Coronary artery (tissue), 2 donors: ENCODE results near the gene MISP3.

ENCODE experiments used
- DNase-seq: peaks from one replicate; pipeline ENCODE4 v3.0.0-alpha.2; 2017; ENCODE audit warnings: low spot score
- H3K27ac ChIP-seq, 2 donors: fragments of 200-600 bp; sonication (generic); one replicate each; pipeline ENCODE4 v1.5.1; 2016 to 2019
- H3K4me3 ChIP-seq: fragments of 200-600 bp; sonication (generic); 2 replicates; pipeline ENCODE4 v1.5.1; 2016; ENCODE audit warnings: mild to moderate bottlenecking, moderate library complexity
- CTCF ChIP-seq: fragments of 200-600 bp; sonication (generic); IDR thresholded peaks from one replicate; pipeline ENCODE4 v1.5.1; 2019; ENCODE audit warnings: antibody characterized with exemption

Gene MISP3

GRCh38 chr19:14096272-14096992, 23.8 kb downstream of the MISP3 start:
- DNase-seq, result no peak
- no peak for TF ChIP-seq CTCF
- H3K4me3 ChIP-seq, result no peak overlapping the region
- no peak overlapping the region for H3K27ac ChIP-seq

- H3K4me3 ChIP-seq, result no peak overlapping the region
- no peak for TF ChIP-seq CTCF
- H3K27ac ChIP-seq, result no peak overlapping the region
- DNase-seq, result no peak
Measured at GRCh38 chr19:14097532-14098151, 25.1 kb downstream of the MISP3 start.

- H3K4me3 ChIP-seq, result no peak overlapping the region
- no peak for TF ChIP-seq CTCF
- H3K27ac ChIP-seq, result no peak overlapping the region
- DNase-seq, result no peak
Measured at GRCh38 chr19:14101003-14101545, 28.5 kb downstream of the MISP3 start.

GRCh38 chr19:14102102-14102696, 29.6 kb downstream of the MISP3 start:
- no peak for DNase-seq
- Histone ChIP-seq H3K4me3 (no peak overlapping the region), H3K27ac (no peak overlapping the region)
- no peak for TF ChIP-seq CTCF

GRCh38 chr19:14102756-14103155, 30.2 kb downstream of the MISP3 start:
- no peak for TF ChIP-seq CTCF
- H3K4me3 ChIP-seq, result no peak overlapping the region
- no peak for DNase-seq
- H3K27ac ChIP-seq, result no peak overlapping the region

GRCh38 chr19:14103310-14103709, 30.7 kb downstream of the MISP3 start:
- TF ChIP-seq CTCF, result no peak
- H3K27ac ChIP-seq, result no peak overlapping the region
- DNase-seq, result no peak

More at GRCh38 chr19:14103310-14103709, 30.7 kb downstream of the MISP3 start:
- no peak overlapping the region for H3K4me3 ChIP-seq
